CD4-positive, alpha-beta T cell treated with Interleukin-15 for 1 hour (primary cell): ENCODE measurements around the gene SHROOM4.
A peak's percentile ranks its signal among the peaks of the same experiment; 100 is the strongest.

Source experiments
- DNase-seq: peaks from one replicate; pipeline ENCODE4 v3.0.0-alpha.2; 2020

SHROOM4 gene

GRCh38 chrX:50609796-50610195 lies 204.2 kb downstream of the SHROOM4 start:
- DNase-seq, result no peak

DNA sequence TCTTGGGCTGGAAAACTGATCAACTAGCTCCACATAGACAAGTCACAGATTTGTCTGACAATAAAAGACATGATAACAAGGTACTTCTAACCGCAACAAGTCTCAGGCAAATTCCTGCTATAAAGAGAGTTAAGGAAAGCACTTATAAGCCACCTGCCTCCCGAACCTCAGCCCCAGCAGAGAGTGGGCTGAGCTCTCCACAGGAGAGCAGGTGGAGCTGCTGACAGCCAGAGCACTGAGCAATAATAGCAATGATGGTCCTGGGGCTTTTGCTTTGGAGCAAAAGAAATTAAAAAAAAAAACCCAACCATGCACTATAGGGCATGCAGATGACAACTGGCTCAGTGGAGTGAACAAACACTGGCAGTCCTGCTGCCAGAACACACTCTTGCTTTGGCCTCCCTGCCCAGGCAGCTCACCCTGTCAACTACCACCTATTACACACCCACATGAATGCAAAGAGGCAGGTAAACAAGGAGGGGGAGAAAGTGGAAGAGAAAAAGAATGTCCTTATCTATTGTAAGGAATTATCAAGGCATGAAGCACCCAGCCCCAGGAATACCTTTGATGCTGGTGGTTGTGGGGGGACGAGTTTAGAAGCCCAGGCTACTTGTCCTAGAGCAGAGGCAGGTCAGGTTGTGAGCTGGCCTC lies 207.6 kb downstream of the SHROOM4 start:
- DNase-seq, result no peak

DNA sequence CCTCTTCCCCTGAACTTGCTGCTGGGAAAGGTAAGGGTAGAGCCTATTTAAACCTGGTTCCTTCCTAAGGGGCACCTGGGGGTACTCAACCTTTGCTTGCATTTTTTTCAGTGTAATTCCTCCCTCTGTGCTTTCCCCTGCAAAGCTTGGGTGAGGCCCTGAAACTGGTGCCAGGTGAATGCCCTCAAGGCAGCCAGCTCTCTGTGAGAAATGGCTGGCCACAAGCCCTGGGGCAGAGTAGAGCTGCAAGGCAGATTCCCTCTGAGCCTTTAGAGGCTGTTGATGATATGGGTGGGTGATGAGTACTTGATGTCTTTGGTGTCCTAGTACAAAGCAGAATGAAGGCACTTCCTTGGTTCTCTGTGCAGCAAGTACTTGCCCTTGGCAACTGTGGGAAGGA lies 217.9 kb downstream of the SHROOM4 start:
- DNase-seq, result no peak

- no peak for DNase-seq
Measured at GRCh38 chrX:50594788-50595187, 219.2 kb downstream of the SHROOM4 start.

DNA sequence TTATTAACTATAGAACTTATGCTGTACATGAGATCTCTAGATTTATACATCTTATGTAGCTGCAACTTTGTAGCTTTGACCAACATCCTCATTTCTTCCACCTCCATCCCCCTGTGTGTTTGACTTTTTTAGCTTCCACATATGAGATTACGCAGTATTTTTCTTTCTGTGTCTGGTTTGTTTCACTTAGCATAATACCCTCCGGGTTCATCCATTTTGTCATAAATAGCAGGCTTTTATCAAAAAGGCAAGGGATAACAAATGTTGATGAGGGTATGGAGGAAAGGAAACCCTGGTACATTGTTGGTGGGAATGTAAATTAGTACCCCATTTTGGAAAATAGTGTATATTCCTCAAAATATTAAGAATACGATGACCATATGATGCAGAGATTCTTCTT lies 227.0 kb downstream of the SHROOM4 start:
- no peak for DNase-seq

- DNase-seq, result no peak
Measured at GRCh38 chrX:50586407-50586806, 227.6 kb downstream of the SHROOM4 start.

- DNase-seq, result no peak
Measured at GRCh38 chrX:50581405-50581804, 232.6 kb downstream of the SHROOM4 start.

DNA sequence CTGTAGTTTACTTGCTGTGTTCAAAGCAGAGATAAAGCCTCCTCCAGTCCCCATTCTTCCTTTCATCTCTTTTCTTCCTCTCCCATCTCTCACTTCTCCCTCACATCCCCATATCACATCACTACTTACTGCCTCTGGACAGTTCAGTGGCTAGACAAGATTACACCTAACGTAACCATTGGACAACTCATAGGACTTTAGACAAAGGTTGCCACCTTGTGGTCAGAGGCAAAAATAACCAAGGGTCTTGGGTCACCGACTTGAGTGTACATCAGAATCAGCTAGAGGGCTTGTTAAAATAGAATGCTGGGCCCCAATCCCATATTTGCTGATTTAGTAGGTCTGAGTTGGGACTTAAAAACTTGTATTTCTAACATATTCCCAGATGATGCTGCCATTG lies 234.0 kb downstream of the SHROOM4 start:
- DNase-seq, result peak; percentile 34

DNA sequence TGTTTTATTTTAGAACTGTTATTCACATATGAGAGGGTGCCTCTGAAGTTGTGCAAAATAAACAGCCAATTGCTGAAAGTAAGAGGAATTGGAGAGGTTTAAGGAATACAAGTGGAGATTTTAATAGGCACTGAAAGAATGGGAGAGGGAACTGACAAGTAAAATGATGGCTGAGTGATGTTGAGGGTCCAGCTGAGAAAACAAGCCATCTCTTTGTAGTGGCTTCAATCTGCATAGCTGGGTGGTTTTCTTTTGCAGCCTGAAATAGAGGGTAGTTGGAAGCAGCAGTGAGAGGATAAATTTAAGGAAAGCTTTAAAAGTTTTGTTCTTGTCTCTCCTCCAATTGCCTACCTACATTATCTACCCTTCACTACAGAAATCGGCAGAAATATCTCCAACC lies 236.7 kb downstream of the SHROOM4 start:
- DNase-seq, result no peak

GRCh38 chrX:50567636-50568035 lies 246.4 kb downstream of the SHROOM4 start:
- DNase-seq, result no peak

- DNase-seq, result no peak
Measured at GRCh38 chrX:50565718-50566117, 248.3 kb downstream of the SHROOM4 start.
